Progenitor cell of endocrine pancreas (in vitro differentiated cells): ENCODE measurements around the gene CTNNA1. TPM values are rescaled to one million over a fixed set of nuclear protein-coding genes. Genes with fewer than 3 reads are reported as not detected.

ENCODE experiments used
- DNase-seq: peaks from one replicate; pipeline ENCODE4 v3.0.0; 2021; ENCODE audit warnings: low spot score; ENCODE audit not compliant: unreplicated experiment
- H3K27ac Mint-ChIP-seq: 2 replicates; pipeline ENCODE4 v1.8.0; 2021; ENCODE audit warnings: mild to moderate bottlenecking, moderate library complexity, mixed read lengths
- H3K27me3 Mint-ChIP-seq: 2 replicates; pipeline ENCODE4 v1.8.0; 2021; ENCODE audit warnings: mixed read lengths
- H3K36me3 Mint-ChIP-seq: 2 replicates; pipeline ENCODE4 v1.8.0; 2022; ENCODE audit warnings: mixed read lengths; ENCODE audit not compliant: insufficient read depth
- H3K4me1 Mint-ChIP-seq: 2 replicates; pipeline ENCODE4 v1.8.0; 2021; ENCODE audit warnings: low read depth, mixed read lengths
- H3K4me3 Mint-ChIP-seq: 2 replicates; pipeline ENCODE4 v1.8.0; 2021; ENCODE audit warnings: low read depth, mild to moderate bottlenecking, moderate library complexity, mixed read lengths
- H3K9me3 Mint-ChIP-seq: 2 replicates; pipeline ENCODE4 v1.8.0; 2021; ENCODE audit warnings: low read depth, mixed read lengths
- total RNA-seq: library from RNA; stranded (reverse); gene quantifications from 2 replicates; pipeline ENCODE4 v1.2.1, GENCODE V29; 2021
- TF ChIP-seq, protein P1 (sequence below): fragments of 200-600 bp; sonication (generic); IDR thresholded peaks from one replicate; pipeline ENCODE4 v1.5.0; 2021; ENCODE audit warnings: antibody characterized with exemption, mild to moderate bottlenecking; ENCODE audit not compliant: unreplicated experiment

The CTNNA1 gene
- total RNA-seq, 1 donor from 2014 or later: 394 TPM

DNA sequence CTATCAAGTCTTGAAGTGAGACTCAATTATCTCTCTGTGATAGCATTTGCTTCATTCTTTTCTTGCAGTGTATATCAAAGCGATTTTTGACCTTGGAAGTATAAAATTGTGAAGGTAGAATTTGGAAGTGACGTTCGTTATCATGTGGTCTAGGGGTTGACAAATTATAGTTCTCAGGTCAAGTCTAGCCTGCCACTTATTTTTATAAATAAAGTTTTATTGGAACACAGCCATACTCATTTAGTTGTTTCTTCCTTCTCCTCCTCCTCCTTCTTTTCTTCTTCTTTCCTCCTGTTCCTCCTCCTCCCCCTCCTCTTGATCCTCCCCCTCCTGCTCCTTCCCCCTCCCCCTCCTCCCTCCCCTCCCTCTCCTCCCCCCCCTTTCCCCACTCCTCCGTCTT lies 83.9 kb downstream of the CTNNA1 start:
- H3K27me3 Mint-ChIP-seq: no peaks in the 10 kb centered on the region
- H3K27ac Mint-ChIP-seq: no peak overlapping the region
- no peaks in the 10 kb centered on the region for H3K9me3 Mint-ChIP-seq
- DNase-seq: no peak
- no peak overlapping the region for H3K4me3 Mint-ChIP-seq
- peaks cover 12% of the 10 kb centered on the region for H3K4me1 Mint-ChIP-seq
- TF ChIP-seq, protein P1, sequence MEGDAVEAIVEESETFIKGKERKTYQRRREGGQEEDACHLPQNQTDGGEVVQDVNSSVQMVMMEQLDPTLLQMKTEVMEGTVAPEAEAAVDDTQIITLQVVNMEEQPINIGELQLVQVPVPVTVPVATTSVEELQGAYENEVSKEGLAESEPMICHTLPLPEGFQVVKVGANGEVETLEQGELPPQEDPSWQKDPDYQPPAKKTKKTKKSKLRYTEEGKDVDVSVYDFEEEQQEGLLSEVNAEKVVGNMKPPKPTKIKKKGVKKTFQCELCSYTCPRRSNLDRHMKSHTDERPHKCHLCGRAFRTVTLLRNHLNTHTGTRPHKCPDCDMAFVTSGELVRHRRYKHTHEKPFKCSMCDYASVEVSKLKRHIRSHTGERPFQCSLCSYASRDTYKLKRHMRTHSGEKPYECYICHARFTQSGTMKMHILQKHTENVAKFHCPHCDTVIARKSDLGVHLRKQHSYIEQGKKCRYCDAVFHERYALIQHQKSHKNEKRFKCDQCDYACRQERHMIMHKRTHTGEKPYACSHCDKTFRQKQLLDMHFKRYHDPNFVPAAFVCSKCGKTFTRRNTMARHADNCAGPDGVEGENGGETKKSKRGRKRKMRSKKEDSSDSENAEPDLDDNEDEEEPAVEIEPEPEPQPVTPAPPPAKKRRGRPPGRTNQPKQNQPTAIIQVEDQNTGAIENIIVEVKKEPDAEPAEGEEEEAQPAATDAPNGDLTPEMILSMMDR: no peak
- no peaks in the 10 kb centered on the region for H3K36me3 Mint-ChIP-seq

DNA sequence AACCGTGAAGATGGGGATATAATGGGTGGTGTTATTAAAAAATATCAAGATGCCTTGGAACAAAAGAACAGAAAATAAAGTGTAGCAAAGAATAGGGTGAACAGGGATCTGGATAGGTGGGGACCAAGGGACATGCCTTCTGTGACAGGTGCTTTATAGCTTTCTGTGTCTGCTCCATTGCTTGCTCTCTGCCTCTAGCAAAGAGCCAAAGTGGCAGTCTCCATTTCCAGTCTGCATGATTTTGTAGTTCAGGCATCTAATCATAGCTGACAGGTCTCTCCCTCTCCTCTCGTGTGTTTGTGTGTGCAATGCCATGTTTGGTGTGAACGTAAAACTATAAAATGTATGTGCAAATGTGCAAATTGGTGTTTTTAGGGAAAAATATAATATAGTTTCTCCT lies 86.9 kb downstream of the CTNNA1 start:
- Mint-ChIP-seq H3K4me1 (peaks cover 13% of the 10 kb centered on the region), H3K4me3 (no peak overlapping the region), H3K36me3 (peaks cover 2% of the 10 kb centered on the region), H3K27ac (no peak overlapping the region), H3K27me3 (no peaks in the 10 kb centered on the region), H3K9me3 (no peaks in the 10 kb centered on the region)
- TF ChIP-seq, protein P1: no peak
- DNase-seq: no peak

DNA sequence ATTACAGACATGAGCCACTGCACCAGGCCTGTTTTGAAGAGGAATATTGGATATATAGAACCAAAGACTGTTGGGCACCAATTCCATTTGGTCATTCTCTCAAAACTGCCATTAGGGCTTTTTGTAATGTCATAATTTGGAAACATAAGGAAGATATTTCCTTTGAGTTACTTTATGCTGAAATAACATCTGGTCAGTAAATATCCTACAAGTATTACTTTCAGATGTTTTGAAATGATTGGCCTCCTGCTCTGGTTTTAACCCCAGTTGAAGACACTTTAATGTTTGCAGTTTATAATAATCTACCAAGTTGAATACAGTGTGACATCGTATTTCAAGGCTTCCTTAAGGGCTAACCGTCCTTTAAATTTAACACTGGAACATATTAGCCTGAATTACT lies 88.3 kb downstream of the CTNNA1 start:
- peaks cover 5% of the 10 kb centered on the region for H3K36me3 Mint-ChIP-seq
- no peaks in the 10 kb centered on the region for H3K9me3 Mint-ChIP-seq
- H3K4me3 Mint-ChIP-seq: no peak overlapping the region
- H3K4me1 Mint-ChIP-seq: peaks cover 16% of the 10 kb centered on the region
- no peak for DNase-seq
- TF ChIP-seq, protein P1: no peak
- no peaks in the 10 kb centered on the region for H3K27me3 Mint-ChIP-seq
- no peak overlapping the region for H3K27ac Mint-ChIP-seq

DNA sequence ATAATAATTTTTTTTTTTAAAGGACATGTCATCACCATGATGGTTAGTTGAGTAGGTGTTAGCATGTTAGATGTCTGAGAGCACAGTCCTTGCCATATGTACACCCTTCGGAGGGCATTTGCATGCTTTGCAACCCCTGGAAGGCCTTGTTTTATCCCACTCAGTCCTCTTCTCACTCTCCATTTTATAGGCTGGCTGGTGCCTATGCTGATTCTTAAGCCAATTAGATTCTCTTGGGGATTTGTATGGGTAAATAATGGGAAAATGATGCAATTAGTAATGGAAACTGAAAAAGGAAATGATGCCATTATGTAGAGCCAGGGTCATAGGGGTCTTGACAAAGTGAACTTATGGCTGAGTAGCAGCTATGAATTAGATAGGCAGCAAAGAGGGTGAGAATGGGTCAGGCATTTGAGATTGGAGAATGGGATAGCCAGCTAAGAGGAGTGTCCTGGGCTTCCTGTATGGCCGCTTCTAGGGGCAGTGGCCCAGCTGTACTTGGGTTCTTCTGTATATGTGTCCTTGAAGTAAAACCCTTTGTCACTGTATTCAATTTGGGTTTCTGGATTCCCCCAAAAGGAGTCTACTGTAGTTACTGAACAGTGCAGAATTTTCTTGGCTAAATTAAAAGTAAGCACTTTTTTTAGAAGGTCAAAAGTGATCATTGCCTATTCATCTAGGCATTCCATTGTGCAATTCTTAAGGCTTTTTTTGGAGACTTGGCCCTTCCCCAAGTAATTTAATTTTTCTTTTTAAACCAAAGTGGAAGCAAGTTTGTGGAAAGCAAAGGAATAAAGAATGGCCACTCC lies 90.3 kb downstream of the CTNNA1 start:
- Mint-ChIP-seq H3K9me3 (no peaks in the 10 kb centered on the region), H3K27ac (no peak overlapping the region), H3K27me3 (no peaks in the 10 kb centered on the region), H3K36me3 (peaks cover 5% of the 10 kb centered on the region), H3K4me3 (no peak overlapping the region), H3K4me1 (peaks cover 26% of the 10 kb centered on the region)
- DNase-seq: no peak
- TF ChIP-seq, protein P1: no peak

DNA sequence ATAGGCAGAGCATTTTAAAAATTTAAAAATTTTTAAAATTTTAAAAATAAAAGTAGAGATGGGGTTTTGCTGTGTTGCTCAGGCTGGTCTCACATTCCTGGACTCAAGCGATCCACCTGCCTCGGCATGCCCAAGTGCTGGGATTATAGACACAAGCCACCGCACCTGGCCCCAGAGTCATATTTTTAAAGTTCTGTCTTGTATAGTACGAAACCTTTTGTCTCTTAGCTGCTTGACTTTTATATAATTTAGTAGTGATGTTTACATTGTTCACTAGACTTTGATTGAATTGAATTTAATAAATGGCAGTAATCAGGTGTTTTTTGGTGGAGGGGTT lies 90.9 kb downstream of the CTNNA1 start:
- Mint-ChIP-seq H3K27me3 (no peaks in the 10 kb centered on the region), H3K4me1 (peaks cover 28% of the 10 kb centered on the region), H3K9me3 (no peaks in the 10 kb centered on the region), H3K4me3 (no peak overlapping the region), H3K27ac (peak overlapping the region; percentile 73), H3K36me3 (peaks cover 5% of the 10 kb centered on the region)
- no peak for DNase-seq
- TF ChIP-seq, protein P1: no peak
